DOHH2 (cell line): ENCODE data around the gene PIGQ.

Source experiments
- CTCF ChIP-seq: fragments of 200-600 bp; sonication (generic); IDR thresholded peaks from one replicate; pipeline ENCODE4 v1.5.1; 2014; ENCODE audit warnings: antibody characterized with exemption, mild to moderate bottlenecking, low read depth, low read length; ENCODE audit not compliant: poor library complexity, severe bottlenecking
- EZH2phosphoT487 ChIP-seq: fragments of 200-600 bp; sonication (generic); IDR thresholded peaks from 2 replicates; pipeline ENCODE4 v1.6.1; 2017; ENCODE audit warnings: borderline replicate concordance, mild to moderate bottlenecking, antibody characterized with exemption, low read length, moderate library complexity, mixed read lengths

GRCh38 chr16:528111-529011, 41.4 kb upstream of the PIGQ start:
- TF ChIP-seq CTCF, result no peak
- no peak for TF ChIP-seq EZH2phosphoT487
